ENCODE data around the gene KRABD2.
A peak's percentile ranks its signal among the peaks of the same experiment; 100 is the strongest.
"Not testable (repeated sequence)": the region's sequence is repeated elsewhere in the genome, so short reads cannot be mapped to it uniquely, and the experiment has no call there.

The KRABD2 gene

DNA sequence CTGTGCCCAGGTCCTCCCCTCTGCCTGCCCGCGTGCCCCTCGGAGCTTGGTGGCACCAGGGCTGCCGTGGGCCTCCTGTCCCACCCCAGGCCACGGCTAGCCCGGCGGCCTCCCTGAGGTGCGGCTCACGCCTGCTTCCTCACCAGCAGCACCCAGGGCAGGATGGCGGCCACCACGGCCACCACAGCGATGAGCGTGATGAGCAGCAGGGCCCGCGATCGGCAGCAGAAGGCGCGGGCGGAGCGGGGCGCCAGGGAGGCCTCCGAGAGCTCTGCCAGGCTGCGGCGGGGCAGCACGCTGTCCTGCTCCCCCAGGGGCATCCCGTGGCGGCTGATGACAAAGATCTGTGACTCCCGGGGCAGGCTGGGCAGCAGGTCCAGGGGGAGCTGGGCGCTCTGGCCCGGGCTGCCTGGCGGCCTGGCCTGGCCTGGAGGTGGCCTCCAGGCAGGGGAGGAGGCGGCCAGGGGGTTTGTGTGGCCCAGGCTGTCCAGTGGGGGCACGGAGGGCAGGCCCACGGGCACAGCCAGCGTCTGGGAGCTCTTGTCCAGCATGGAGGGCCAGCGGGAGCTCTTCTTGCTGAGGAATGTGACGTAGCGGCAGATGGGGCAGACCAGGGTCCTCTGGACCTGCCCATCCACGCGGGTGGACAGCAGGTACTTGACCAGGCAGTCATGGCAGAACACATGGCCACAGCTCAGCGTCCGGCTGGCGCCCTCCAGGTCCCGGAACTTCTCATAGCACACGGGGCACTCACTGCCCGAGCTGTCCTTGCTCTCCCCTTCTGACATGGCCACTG lies 16.4 kb upstream of the KRABD2 start:
- no peak for DNase-seq (ENCODE audit: low spot score)

DNA sequence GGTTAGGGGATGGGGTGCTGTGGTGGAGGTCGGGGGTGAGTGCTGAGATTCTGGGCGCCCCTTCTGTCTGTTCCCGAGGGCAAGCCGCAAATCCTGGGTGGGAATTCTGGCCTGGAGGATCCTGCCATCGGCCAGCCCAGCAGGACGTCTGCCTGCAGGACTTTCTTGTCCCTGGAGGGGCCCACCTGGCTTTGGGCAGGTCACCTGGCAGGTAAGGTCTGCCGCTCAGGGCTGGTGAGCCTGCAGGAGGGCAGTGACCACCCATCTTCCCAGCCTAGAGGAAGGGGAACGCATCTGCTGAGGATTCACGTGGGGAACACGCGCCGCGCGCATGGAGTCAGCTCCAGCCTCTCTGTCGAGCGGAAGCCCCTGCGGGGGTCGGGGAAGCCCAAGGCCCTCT lies 15.8 kb upstream of the KRABD2 start:
- no peak for DNase-seq (ENCODE audit: low spot score)

DNA sequence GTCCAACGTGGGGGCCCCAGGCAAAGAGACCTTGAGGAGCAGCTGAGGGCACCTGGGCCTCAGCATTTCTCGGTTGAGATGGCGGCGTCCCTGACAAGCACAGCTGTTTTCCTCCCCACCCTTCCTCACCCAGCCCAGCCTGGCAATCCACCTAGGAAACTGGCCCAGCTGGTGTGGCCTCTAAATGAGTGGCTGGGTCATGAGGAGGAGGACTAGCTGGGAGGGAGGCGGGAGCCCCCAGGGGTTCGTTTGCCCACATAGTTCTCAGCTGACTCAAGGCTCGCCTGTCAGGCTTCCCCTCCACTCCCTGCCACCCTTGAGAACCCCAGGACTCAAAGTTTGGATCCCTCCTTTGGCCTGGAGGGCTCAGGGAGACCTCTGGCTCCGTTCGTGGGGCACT lies 15.2 kb upstream of the KRABD2 start:
- peak; percentile 45 for DNase-seq (ENCODE audit: low spot score)

DNA sequence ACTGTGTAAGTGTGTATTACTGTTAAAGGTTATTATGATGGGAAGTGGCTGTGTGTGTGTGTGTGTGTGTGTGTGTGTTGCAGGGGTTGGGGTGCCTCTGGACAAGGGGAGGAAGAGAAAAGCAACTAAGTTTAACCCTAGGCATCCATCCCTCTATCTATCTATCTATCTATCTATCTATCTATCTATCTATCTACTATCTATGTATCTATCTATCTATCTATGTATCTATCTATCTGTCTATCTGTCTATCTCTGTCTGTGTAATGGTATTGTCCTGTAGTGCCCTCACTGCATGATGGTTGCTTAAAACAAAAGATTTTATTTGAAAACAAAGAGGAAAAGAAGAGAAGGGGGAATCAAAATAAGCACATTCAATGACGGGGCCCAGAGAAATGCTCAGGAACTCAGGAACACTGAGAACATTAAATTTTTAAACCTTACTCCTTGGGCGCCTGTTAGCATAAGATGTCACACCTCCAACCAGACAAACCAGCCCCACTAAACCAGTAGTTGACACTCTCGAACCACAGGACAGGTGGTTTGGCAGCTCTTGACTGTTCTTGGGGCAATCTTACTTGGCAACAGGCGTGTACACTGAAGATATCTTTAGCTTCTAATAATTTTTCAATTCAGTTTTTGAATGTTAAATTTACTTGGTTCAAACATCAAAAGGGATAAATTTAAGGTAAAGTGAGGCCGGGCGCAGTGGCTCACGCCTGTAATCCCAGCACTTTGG lies 11.6 kb upstream of the KRABD2 start:
- no peak for DNase-seq (ENCODE audit: low spot score)

DNA sequence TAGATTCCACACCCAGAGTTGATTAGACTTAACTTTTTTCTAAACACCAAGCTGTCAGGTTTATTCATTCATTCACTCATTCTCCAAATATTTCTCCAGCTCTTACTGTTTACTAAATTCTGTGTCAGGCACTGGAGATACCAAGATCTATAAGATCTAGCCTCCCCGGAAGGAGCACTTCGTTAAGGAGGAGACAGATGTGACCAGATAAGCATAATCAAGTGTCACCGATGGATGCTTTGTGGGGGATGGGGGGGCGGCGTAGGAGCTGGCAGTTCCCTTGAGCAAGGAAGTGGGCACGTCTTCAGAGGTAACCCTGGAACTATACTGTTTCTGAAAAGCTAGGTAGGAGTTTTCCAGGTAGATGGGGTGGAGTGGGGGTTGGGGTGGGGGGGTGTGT lies 10.3 kb upstream of the KRABD2 start:
- no peak for DNase-seq (ENCODE audit: low spot score)

DNA sequence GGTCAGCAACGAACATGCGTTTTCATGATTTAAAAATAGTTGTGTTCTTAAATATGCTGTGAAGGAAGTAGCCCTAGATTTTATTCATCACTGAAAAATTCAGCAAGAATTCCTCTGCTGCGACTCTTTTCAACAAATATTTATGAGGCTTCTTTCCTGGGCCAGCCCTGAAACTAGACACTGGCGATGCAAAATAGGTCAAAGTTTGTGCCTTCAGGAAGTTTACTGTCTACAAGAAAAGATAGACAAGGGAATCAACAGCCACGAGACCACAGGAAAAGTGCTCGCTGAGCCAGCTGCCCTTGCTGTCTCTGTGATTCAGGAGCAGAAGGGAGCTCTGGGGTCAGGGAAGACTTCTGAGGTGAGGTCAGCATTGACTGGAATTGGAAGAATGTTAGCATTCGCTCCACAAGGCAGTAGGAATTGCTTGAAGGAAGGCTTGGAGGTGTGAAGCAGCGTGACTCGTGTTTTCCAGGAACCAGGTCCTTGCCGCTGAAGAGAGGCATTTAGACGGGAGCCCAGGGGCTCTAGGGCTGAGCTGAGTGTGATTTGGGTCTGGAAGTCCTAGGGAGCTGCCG lies 8.4 kb upstream of the KRABD2 start:
- peak; percentile 79 for DNase-seq (ENCODE audit: low spot score)

DNA sequence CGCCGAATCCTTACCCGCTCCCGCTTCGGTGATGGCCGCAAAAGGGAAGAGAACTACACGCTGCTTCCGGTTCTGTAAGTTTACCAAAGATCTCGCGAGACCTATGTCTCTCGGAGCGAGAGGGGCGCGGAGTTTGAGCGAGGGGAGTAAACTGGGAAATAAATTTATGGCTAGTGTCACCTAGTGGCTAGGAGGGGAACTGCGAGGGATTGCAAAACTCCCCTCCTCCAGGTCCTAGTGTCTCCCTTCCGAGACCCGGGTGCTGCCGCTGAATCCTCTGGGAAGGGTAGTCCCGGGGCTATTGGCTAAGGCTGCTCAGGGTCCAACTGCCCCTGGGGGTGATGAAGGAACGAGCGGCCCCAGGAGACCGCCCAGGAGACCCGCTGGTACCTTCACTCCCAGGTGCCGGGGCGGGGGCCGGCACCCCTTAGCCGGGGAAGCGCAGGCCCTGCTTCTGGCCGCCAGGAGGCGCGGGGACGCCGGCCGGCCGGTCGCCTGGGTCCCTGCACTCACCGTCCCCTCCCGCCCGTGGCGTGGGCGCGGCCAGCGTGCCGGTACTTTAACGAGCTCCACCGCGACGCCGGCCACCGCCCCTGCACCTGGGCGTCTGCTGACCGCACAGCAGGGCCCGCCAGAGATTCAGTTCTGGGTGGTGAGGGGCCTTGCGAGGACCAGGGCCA lies 6.8 kb upstream of the KRABD2 start, which contains the start of gene RPL26:
Gene RPL26 (minus strand): TSS at position 51 of the 680 bp plus-strand sequence. CDS start 883 bp downstream, outside the sequence.
- DNase-seq (ENCODE audit: low spot score), result peak; percentile 94

DNA sequence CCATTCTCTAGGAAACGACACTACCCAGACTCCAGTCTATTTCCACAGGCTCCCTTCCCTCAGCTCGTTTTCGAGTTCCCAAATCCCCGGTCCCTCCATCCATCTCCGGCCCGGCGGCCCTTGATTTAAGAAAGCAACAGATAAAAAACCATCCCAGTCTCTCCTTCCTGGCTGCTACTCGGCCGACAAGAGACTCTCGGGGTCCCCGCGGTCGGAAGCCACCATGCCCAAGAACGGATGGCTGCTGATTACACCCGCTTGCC lies 6.3 kb upstream of the KRABD2 start:
- DNase-seq (ENCODE audit: low spot score), result no peak

DNA sequence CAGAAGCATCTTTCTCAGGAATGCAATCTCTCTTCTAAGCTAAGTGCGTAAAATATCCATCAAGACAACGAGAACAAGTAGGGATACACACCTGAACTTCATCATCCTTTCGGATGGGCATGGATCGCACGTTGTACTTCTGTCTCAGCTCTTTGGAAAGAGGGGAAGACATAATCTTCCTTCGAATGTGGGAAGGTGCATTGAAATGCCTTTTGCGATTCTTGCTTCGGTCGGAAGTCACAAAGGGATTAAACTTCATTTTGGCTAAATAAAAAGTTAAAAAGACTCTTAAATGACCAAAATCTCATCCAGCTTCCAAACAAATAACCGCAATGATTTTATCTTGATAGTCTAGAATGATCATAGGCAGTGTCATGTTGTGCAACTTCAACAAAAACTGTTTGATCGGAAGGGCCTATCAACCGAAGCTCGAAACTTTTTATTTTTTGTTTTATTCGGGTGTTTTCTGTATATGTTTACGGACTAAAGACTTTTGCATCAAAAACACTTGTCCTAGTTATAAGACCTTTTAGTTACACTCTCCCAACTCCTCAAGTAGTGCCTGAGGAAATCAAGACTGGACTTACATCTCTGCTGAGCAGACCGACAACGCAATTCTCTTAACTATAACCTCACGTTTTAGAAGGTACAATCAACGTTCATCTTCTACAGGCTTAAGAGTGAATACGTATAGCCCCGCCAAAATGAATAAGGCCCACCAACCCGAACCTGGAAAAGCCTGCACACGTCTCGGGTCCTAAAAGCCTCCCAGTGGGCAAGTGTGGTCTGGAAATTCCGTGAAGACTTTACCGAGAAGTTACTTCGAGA lies 5.8 kb upstream of the KRABD2 start:
- no peak for DNase-seq (ENCODE audit: low spot score)

DNA sequence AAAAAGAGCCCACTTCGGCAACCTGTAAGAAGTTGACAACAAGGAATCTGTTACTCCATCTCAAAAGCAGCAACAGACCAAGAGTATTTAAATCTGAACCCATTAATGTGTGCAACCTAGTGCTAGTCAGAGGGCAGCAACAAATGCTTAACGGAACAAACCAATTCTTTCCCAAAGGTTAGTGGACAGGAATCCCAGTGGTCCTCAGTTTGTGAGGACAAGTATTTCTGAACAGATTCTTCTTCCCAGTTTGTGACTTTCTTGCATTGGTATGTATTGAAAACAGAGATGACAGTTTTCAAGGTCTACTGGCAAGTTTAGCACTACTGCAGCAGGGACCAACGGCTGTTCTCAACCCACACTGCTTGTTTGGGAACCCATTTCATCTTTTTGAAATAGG lies 3.5 kb upstream of the KRABD2 start:
- DNase-seq (ENCODE audit: low spot score), result no peak

DNA sequence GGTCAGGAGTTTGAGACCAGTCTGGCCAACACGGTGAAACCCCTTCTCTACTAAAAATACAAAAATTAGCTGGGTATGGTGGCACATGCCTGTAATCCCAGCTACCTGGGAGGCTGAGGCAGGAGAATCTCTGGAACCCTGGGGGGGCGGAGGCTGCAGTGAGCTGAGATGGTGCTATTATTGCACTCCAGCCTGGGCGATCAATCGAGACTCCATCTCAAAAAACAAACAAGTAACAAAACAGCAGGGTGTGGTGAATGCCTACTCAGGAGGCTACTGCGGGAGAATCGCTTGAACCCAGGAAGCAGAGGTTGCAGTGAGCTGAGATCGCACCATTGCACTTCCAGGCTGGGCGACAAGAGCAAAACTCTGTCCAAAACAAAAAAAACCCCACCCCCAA lies 1.6 kb upstream of the KRABD2 start:
- DNase-seq (ENCODE audit: low spot score), result not testable (repeated sequence)

DNA sequence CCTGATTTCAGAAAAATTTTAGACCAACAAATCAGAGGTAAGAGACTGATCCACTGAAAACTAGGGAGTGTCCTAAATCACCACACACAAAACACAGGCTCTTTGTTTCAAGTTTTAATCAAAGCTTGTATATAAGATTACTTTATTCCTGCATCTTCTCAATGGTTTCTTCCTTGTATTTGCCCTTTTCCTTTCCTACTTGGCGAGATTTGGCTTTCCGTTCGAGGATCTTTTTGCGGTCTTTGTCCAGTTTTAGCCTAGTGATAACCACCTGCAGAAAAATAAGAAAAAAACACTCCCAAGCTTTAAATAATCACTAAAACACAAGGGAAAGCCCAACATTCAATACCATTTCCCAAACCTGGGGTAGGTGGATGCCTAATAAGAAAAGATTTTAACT lies 918 bp upstream of the KRABD2 start:
- DNase-seq (ENCODE audit: low spot score), result no peak

DNA sequence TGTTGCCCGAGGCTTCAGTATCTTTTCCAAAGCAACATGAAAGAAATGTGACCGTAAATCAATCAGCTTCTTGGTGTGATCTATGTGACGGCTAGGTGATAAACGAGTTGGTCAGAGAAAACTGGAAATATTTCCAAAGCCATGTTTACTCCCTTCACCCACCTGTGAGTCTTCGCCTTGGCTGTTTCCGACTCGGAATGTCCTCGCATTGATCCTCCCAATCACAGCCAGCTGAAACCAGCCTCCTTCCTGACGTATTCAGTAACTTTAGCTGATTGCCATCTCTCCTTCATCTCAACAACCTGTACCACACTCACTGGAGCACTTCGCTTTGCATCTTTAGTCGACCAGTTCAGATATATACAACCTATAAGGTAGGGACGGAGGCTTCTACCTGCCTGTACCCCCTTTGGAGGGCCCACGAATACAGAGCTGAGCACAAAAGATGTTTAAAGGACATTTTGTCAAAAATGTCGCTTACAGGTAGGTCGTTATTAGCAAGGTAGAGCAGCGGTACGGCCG lies 705 bp downstream of the KRABD2 start:
- DNase-seq (ENCODE audit: low spot score), result no peak

DNA sequence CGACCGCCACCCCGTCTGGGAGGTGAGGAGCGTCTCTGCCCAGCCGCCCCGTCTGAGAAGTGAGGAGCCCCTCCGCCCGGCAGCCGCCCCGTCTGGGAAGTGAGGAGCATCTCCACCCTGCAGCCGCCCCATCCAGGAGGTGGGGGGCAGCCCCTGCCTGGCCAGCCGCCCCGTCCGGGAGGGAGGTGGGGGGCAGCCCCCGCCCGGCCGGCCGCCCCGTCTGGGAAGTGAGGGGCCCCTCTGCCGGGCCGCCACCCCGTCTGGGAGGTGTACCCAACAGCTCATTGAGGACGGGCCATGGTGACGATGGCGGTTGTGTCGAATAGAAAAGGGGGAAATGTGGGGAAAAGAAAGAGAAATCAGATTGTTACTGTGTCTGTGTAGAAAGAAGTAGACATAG lies 2.6 kb downstream of the KRABD2 start:
- DNase-seq (ENCODE audit: low spot score), result not testable (repeated sequence)

DNA sequence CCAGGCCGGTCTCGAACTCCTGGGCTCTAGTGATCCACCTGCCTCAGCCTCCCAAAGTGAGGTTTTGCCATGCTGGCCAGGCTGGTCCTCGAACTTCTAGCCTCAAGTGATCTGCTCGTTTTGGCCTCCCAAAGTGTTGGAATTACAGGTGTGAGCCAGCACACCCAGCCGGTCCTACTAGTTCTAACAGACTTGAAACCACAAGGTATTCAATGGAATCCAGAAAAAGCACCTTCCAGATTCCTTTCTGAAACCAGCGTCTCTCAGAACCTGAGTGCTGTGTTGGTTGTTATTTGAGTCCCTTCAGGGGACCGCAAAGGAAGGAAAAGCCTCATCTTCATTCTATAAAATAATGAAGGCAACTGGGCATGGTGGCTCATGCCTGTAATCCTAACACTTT lies 4.1 kb downstream of the KRABD2 start:
- DNase-seq (ENCODE audit: low spot score), result no peak

DNA sequence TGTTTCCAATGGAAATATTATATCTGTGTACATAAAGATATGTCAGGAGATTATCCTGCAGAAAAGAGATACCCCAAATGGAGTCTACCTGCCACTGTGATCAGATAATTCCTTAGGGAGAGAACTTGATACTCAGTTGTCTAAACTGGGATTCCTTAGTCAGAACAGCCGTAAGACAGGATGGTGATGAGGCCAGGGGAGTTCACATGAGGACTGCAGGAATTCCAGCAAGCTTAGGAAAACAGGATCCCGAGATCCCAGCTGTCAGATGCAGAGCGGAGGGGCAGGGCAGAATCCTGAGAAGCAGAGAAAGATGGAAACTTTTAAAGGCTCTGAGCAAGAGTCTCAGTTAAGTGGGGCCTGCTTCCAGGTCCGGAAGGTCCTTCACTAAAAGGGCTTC lies 4.7 kb downstream of the KRABD2 start:
- no peak for DNase-seq (ENCODE audit: low spot score)

DNA sequence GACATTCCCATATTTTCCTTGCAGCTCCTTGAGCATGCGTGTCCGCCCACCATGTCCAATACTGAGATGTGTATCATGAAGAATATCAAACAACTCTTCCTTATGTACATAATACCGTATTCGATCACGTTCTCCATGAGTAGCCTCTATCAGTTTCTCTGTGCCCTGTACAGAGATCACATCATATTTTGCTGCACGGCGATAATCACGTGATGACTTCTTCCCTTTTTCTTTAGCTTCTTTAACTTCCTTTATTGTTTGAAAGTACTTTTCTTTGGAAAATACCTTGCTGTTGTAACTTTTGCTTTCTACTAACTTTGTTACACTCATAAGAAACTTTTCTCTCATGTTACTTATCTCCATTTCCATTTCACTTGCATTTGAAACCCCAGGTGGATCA lies 6.6 kb downstream of the KRABD2 start:
- no peak for DNase-seq (ENCODE audit: low spot score)

DNA sequence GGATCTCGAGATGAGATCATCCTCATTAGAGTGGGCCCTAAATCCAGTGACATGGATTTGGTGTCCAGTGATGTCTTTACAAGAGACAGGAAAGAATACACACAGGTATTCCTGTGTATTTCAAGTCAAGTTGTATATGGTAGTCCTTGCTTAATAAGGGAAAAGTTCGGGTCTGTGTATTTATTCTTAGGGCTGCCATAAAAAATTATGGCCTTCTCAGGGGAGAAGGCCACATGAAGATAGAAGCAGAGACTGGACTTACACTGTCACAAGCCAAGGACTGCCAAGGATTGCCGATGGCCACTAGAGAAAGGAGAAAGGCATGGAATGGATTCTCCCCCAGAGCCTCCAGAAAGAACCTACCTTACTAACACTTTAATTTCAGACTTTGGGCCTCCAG lies 8.3 kb downstream of the KRABD2 start:
- no peak for DNase-seq (ENCODE audit: low spot score)

DNA sequence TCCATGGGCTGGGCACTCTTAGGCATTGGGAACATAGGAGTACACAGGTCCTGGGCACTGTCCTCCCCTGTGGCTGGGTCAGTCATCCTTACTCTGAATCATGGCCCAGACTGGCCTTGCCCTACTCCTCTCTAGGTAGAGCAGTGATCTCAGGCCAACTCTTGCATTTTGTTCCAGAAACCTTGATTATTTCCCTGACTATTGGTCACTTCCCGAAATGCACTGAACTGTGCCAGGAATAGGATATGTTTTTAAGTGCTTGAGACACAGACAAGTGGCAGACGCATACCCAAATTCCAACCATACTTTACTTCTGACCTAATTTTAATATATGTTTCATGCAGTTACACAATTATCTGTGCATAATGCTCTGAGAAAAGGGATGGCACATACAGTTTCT lies 10.3 kb downstream of the KRABD2 start:
- peak; percentile 27 for DNase-seq (ENCODE audit: low spot score)

DNA sequence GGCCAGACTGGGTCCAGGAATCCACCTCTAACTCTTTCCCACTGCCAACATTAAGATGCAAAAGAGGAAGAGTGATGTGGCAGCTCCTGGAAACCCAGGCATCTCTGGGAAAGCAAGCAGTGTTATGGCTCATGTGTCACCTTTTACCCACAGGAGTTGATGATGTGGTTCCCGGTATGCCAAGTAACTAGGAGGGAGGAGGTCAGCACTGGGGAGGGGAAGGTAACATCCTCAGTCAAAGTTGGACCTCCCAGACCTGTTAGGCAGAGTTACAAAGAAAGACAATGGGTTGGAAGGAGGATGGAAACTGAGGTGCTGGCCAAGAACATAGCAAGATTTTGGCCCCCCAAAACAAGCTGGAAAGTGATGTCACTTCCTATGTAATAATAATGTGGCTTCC lies 11.4 kb downstream of the KRABD2 start:
- DNase-seq (ENCODE audit: low spot score), result no peak

DNA sequence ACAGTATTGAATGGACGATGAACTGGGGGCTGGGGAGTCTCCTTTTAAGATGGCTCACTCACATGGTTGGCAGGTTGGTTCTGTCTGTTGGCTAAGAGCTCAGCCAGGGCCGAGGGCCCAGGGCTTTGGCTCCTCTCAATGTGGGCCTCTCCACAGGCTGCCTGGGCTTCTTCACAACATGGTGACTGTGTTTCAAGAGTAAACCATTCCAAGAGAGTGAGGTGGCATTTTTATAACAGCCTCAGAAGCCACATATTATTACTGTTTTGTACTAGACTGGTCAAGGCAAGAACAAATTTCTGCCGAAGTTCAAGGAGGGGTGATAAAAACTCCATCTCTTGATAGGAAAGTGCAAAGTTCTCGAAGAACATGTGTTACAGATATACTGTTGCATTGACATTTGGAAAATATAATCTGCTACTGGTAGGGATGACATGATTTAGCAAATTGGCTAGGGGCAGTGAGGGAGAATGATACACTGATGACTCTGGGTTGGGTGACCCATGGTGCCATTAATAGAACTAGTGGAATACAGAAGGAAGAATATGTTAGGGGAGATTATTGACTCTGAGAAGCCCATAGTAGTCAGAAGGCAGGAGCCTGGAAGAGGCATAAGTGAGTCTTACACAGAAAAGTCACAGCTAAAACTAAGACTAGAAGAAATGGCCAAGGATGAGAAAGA lies 13.7 kb downstream of the KRABD2 start:
- DNase-seq (ENCODE audit: low spot score), result no peak
